GM12878 (cell line): Measurements from ENCODE around the gene TAF3. TPM values are rescaled to one million over a fixed set of nuclear protein-coding genes. Genes with fewer than 3 reads are reported as not detected.

ENCODE experiments used
- ATAC-seq: fragments of 200-7000 bp; cut with Tn5 transposase; 3 replicates; pipeline ENCODE4 v1.9.1; 2020; ENCODE audit warnings: mild to moderate bottlenecking, moderate library complexity
- BruUV-seq: library from RNA; stranded (reverse); fragments of 400-500 nt; replicated peaks from 2 replicates; lab custom pipeline; 2021; lab: Mats Ljungman, UMichigan
- CTCF ChIA-PET: fragments of 300-600 bp; sonication (Branson Sonifier 250); formaldehyde crosslinking; extraction: SDS; loops from one replicate; lab custom pipeline; 2021; ENCODE audit warnings: inconsistent platforms; lab: Yijun Ruan, JAX
- POLR2A ChIA-PET: fragments of 350-600 bp; formaldehyde crosslinking; extraction: SDS; loops from one replicate; lab custom pipeline; 2021; ENCODE audit warnings: inconsistent platforms; lab: Charles Lee
- RAD21 ChIA-PET: fragments of 300-600 bp; sonication (Branson Sonifier 250); formaldehyde crosslinking; loops from one replicate; lab custom pipeline; 2023; ENCODE audit warnings: antibody characterized with exemption; ENCODE audit not compliant: unreplicated experiment; lab: Charles Lee
- SMC1A ChIA-PET: fragments of 300-600 bp; sonication (Branson Sonifier 250); formaldehyde crosslinking; loops from one replicate; lab custom pipeline; 2023; ENCODE audit not compliant: unreplicated experiment, uncharacterized antibody; lab: Charles Lee
- DNase-seq: peaks from one replicate; pipeline ENCODE4 v3.0.0-alpha.2; 2011; ENCODE audit warnings: low read depth, low spot score
- FAIRE-seq: peaks from 3 replicates; lab custom pipeline; 2011; peaks lifted over from hg19 to GRCh38; lab: Jason Lieb, UNC
- H2AFZ ChIP-seq: 2 replicates; pipeline ENCODE4 v1.6.0; 2011; ENCODE audit warnings: low read depth, low read length, control low read depth; ENCODE audit not compliant: control insufficient read depth
- H3K27ac ChIP-seq: 2 replicates; pipeline ENCODE4 v1.5.1; 2011; ENCODE audit warnings: control low read depth; ENCODE audit not compliant: control insufficient read depth, insufficient read depth
- H3K27me3 ChIP-seq, 2 experiments: replicated peaks in 1 of 2; 2 replicates each; pipeline versions ENCODE4 v1.6.0 to v1.6.1; 2011; ENCODE audit warnings: low read length in 1 of 2; ENCODE audit not compliant: control insufficient read depth in 2 of 2, insufficient read depth in 2 of 2
- H3K36me3 ChIP-seq, 2 experiments: 2 replicates each; pipeline ENCODE4 v1.5.1; 2011; ENCODE audit warnings: low read length in 1 of 2; ENCODE audit not compliant: control insufficient read depth in 2 of 2, insufficient read depth in 2 of 2
- H3K4me1 ChIP-seq: 2 replicates; pipeline ENCODE4 v1.6.1; 2011; ENCODE audit warnings: mild to moderate bottlenecking, low read length, moderate library complexity, mixed read lengths; ENCODE audit not compliant: control insufficient read depth, insufficient read depth
- H3K4me2 ChIP-seq: 2 replicates; pipeline ENCODE4 v1.6.0; 2011; ENCODE audit warnings: control low read depth; ENCODE audit not compliant: control insufficient read depth, insufficient read depth
- H3K4me3 ChIP-seq: fragments of 200-600 bp; sonication (generic); 2 replicates; pipeline ENCODE4 v1.5.1; 2016
- H3K79me2 ChIP-seq: 2 replicates; pipeline ENCODE4 v1.6.0; 2011; ENCODE audit warnings: low read length; ENCODE audit not compliant: control insufficient read depth, insufficient read depth
- H3K9ac ChIP-seq: 2 replicates; pipeline ENCODE4 v1.8.0; 2011; ENCODE audit warnings: low read length, control low read depth, mixed read lengths; ENCODE audit not compliant: control insufficient read depth, insufficient read depth
- H3K9me3 ChIP-seq: replicated peaks from 3 replicates; pipeline ENCODE4 v1.5.1; 2011; ENCODE audit warnings: mild to moderate bottlenecking, low read length; ENCODE audit not compliant: control insufficient read depth, insufficient read depth
- H4K20me1 ChIP-seq: 2 replicates; pipeline ENCODE4 v1.6.0; 2011; ENCODE audit not compliant: control insufficient read depth, insufficient read depth
- FOXK2 ChIP-seq: fragments of 450-650 bp; IDR thresholded peaks from 2 replicates; pipeline ENCODE4 v1.6.1; 2017; ENCODE audit warnings: mild to moderate bottlenecking, moderate library complexity
- JUNB ChIP-seq: IDR thresholded peaks from 2 replicates; pipeline ENCODE4 v1.6.1; 2016; ENCODE audit warnings: antibody characterized with exemption, mild to moderate bottlenecking
- JUND ChIP-seq: IDR thresholded peaks from 2 replicates; pipeline ENCODE4 v1.6.1; 2012; ENCODE audit warnings: low read depth, mild to moderate bottlenecking, low read length, improper control_type of control experiment, moderate library complexity
- KAT2A ChIP-seq: conservative IDR thresholded peaks from 2 replicates; pipeline ENCODE4 v1.6.1; 2011; ENCODE audit warnings: low read depth, low read length; ENCODE audit not compliant: control insufficient read depth
- NBN ChIP-seq: fragments of 450-650 bp; IDR thresholded peaks from 2 replicates; pipeline ENCODE4 v1.6.1; 2016
- PAX8 ChIP-seq: fragments of 450-650 bp; IDR thresholded peaks from 2 replicates; pipeline ENCODE4 v1.6.1; 2017; ENCODE audit warnings: mild to moderate bottlenecking, moderate library complexity
- POLR2AphosphoS5 ChIP-seq: IDR thresholded peaks from 2 replicates; pipeline ENCODE4 v1.6.1; 2011; ENCODE audit warnings: mild to moderate bottlenecking, low read length, inconsistent platforms
- SRF ChIP-seq, 2 experiments: IDR thresholded peaks; 2 replicates each; pipeline ENCODE4 v1.6.1; 2011; ENCODE audit warnings: low read depth in 2 of 2, low read length in 2 of 2, mild to moderate bottlenecking in 1 of 2, moderate library complexity in 1 of 2
- STAT1 ChIP-seq: fragments of 450-650 bp; conservative IDR thresholded peaks from 2 replicates; pipeline ENCODE4 v1.6.1; 2014; ENCODE audit warnings: antibody characterized with exemption, mild to moderate bottlenecking
- ZSCAN29 ChIP-seq: fragments of 450-650 bp; IDR thresholded peaks from 2 replicates; pipeline ENCODE4 v1.6.1; 2017; ENCODE audit warnings: mild to moderate bottlenecking, moderate library complexity
- WGBS: methylation state at CpG from one replicate; pipeline ENCODE4 v1.1.6; 2016; ENCODE audit warnings: low lambda C conversion rate; ENCODE audit not compliant: insufficient replicate concordance, insufficient coverage; ENCODE audit errors: missing lambda C conversion rate; 5-methylcytosine and 5-hydroxymethylcytosine counted together
- in situ Hi-C: fragments of 300-500 bp; cut with MboI; formaldehyde crosslinking; loops from 9 replicates; pipeline ENCODE4 v1.14.3; 2018; ENCODE audit warnings: mixed read lengths
- intact Hi-C: fragments of 100-400 bp; cut with micrococcal nuclease; formaldehyde crosslinking; loops from one replicate; pipeline ENCODE4 v1.14.2; 2022; ENCODE audit not compliant: unreplicated experiment
- polyA plus RNA-seq, 11 experiments: library from polyadenylated mRNA; depleted of rRNA in 4 of 11; unstranded in 6 of 11; stranded (reverse) in 5 of 11; fragments of >200 nt; fragmentation: Nextera tagmentation in 4 of 11; fragmentation: Illumina TruSeq in 1 of 11; extraction: Ambion mirVana in 4 of 11; extraction: Trizol in 1 of 11; gene quantifications; 1 replicate in 1 of 11; 2 replicates in 10 of 11; pipeline versions ENCODE4 v1.2.1 to v1.2.3, GENCODE V29; 2011 to 2016; ENCODE audit warnings: inconsistent platforms in 2 of 11, missing spikeins in 2 of 11, low read depth in 1 of 11
- total RNA-seq, 4 experiments: library from RNA; depleted of rRNA in 3 of 4; stranded (reverse); fragments of >200 nt in 3 of 4; fragmentation: Illumina TruSeq in 1 of 4; extraction: Trizol in 1 of 4; gene quantifications; 2 replicates each; pipeline versions ENCODE4 v1.2.1 to v1.2.3, GENCODE V29; 2013 to 2021
- TF ChIP-seq, protein P1 (sequence below): fragments of 450-650 bp; formaldehyde crosslinking; IDR thresholded peaks from 2 replicates; pipeline ENCODE4 v1.4.0; 2020; ENCODE audit warnings: mild to moderate bottlenecking, moderate library complexity

Gene TAF3
- total and polyA plus RNA-seq, 10 of the 15 experiments (the other 5 are each of a cell fraction or from before 2014, with no cell fraction given): 2.0 to 10.1 (median 3.7) TPM

DNA sequence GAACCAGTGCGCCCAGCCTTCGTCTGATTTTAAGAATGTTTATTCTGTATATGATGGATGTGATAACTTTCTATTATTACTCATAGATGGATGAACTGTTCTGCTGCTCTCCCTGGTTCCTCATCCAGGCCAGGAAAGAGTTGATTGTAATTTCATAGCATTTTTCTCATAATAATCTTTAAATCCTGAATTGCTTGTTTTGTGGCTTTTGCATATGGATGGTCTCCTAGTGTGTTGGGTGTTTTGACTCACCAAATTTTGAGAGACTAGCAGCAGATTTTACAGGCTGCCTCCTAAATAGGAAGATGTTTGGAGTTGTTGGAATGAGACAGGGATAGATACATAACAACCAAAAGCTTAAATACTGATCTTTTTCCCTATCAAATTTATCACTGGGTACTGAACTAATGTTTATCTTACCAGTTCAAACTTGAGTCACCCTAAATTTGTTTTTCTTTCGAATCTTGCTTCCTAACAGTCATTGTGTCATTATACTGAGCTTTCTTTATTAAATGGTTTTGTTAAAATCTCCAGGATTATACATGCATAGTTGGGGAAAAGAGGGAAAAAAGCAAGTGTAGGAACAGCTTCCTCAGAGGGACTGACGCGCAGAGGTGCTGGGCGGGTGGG lies 130.2 kb downstream of the TAF3 start:
- no TSS peak for BruUV-seq
- Histone ChIP-seq H3K36me3 (no peaks in the 10 kb centered on the region), H4K20me1 (no peaks in the 10 kb centered on the region), H3K27ac (no peak overlapping the region), H3K9me3 (no peaks in the 10 kb centered on the region), H2AFZ (no peak overlapping the region), H3K4me2 (no peak overlapping the region), H3K9ac (no peak overlapping the region), H3K4me3 (no peak overlapping the region), H3K27me3 (no peaks in the 10 kb centered on the region), H3K4me1 (no peaks in the 10 kb centered on the region), H3K79me2 (no peaks in the 10 kb centered on the region)
- ChIA-PET SMC1A (no interaction called here), RAD21 (no interaction called here), POLR2A (no interaction called here), CTCF (interaction anchor here (0.7 kb wide), 1 partner anchor 525 kb away, joined by 3 read pairs; no protein-coding TSS in a partner anchor)
- in situ Hi-C loops (no loop called here), intact Hi-C loops (no loop called here)
- ATAC-seq (no peak), DNase-seq (no peak), FAIRE-seq (peak; percentile 7)
- TF ChIP-seq, protein P1, sequence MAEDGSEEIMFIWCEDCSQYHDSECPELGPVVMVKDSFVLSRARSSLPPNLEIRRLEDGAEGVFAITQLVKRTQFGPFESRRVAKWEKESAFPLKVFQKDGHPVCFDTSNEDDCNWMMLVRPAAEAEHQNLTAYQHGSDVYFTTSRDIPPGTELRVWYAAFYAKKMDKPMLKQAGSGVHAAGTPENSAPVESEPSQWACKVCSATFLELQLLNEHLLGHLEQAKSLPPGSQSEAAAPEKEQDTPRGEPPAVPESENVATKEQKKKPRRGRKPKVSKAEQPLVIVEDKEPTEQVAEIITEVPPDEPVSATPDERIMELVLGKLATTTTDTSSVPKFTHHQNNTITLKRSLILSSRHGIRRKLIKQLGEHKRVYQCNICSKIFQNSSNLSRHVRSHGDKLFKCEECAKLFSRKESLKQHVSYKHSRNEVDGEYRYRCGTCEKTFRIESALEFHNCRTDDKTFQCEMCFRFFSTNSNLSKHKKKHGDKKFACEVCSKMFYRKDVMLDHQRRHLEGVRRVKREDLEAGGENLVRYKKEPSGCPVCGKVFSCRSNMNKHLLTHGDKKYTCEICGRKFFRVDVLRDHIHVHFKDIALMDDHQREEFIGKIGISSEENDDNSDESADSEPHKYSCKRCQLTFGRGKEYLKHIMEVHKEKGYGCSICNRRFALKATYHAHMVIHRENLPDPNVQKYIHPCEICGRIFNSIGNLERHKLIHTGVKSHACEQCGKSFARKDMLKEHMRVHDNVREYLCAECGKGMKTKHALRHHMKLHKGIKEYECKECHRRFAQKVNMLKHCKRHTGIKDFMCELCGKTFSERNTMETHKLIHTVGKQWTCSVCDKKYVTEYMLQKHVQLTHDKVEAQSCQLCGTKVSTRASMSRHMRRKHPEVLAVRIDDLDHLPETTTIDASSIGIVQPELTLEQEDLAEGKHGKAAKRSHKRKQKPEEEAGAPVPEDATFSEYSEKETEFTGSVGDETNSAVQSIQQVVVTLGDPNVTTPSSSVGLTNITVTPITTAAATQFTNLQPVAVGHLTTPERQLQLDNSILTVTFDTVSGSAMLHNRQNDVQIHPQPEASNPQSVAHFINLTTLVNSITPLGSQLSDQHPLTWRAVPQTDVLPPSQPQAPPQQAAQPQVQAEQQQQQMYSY (CRISPR knock-in tag): no peak
- no peak for TF ChIP-seq POLR2AphosphoS5
- TF ChIP-seq KAT2A: no peak
- TF ChIP-seq ZSCAN29: no peak
- TF ChIP-seq NBN: no peak
- TF ChIP-seq JUNB: no peak
- no peak for TF ChIP-seq PAX8
- no peak for TF ChIP-seq STAT1
- no peak for TF ChIP-seq FOXK2
- no peak for TF ChIP-seq SRF (IDR thresholded peaks at IDR 0.05; ENCODE audit: low read depth in 2 of 2, low read length in 2 of 2)
- TF ChIP-seq JUND: no peak
- 98% methylated on average over 6 of the region's 6 CpGs for WGBS
